Non-pigmented ciliary epithelial cell (primary cell): ENCODE data around the gene EXOC1L.

ENCODE experiments used
- DNase-seq: peaks from one replicate; pipeline ENCODE4 v3.0.0-alpha.2; 2010; ENCODE audit warnings: low read depth

The EXOC1L gene

GRCh38 chr4:55884093-55884850 is 64.7 kb downstream of the EXOC1L start:
- no peak for DNase-seq

- DNase-seq, result no peak
Measured at GRCh38 chr4:55884851-55885219, 65.2 kb downstream of the EXOC1L start.
